ENCODE data around the gene PCDH9.

PCDH9 gene

DNA sequence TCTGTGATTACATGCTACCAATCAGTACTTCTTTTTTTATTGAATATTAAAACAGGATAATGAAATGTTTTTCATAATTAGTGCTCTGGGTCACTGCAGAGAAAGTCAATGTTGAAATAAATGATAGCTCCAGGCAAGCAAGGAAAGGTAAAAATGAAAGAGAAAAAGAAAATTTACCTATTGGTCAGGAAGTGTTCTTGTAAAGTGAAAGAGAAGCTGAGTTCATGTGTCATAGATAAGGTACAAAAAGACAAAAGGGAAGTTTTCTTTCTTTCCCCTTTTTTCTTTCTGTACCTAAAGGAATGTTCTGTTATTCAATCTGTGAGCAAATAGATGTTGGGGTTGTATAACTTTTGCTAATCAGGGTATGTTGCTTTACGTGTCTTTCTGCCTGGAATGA lies 197.0 kb downstream of the PCDH9 start:
- H2AFZ ChIP-seq (ENCODE audit: low read depth, low read length): no peak overlapping the region
- H2BK12ac ChIP-seq (ENCODE audit: low read length in 2 of 2): no peak overlapping the region
- H3K4me2 ChIP-seq (ENCODE audit: low read length, poor library complexity, severe bottlenecking): no peak overlapping the region
- H3K4ac ChIP-seq (ENCODE audit: low read depth in 1 of 2, low read length in 2 of 2): no peak overlapping the region
- no peak for DNase-seq
- H3K14ac ChIP-seq (ENCODE audit: low read length in 2 of 2): no peak overlapping the region
- H3K36me3 ChIP-seq (ENCODE audit: control insufficient read depth in 1 of 2, insufficient read depth in 2 of 2, low read depth in 1 of 2, low read length in 2 of 2): no peaks in the 10 kb centered on the region
- H3K79me1 ChIP-seq (replicated peaks; ENCODE audit: low read length, poor library complexity, severe bottlenecking): no peaks in the 10 kb centered on the region
- H4K8ac ChIP-seq (ENCODE audit: low read length): no peak overlapping the region
- H3K27me3 ChIP-seq (ENCODE audit: control insufficient read depth in 1 of 2, insufficient read depth in 1 of 2, low read length in 2 of 2): no peaks in the 10 kb centered on the region
- no peak overlapping the region for H4K91ac ChIP-seq (ENCODE audit: low read length)
- WGBS: 100% methylated on average over 1 of the region's 1 CpG
- H3K9me3 ChIP-seq (ENCODE audit: control insufficient read depth, low read length): no peaks in the 10 kb centered on the region
- no peak overlapping the region for H3K18ac ChIP-seq (ENCODE audit: low read depth in 1 of 2, low read length in 2 of 2)
- no peak overlapping the region for H2BK120ac ChIP-seq (ENCODE audit: low read depth, low read length)
- no peak overlapping the region for H2BK5ac ChIP-seq (ENCODE audit: low read depth, low read length, poor library complexity, severe bottlenecking)
- H2BK15ac ChIP-seq (ENCODE audit: low read depth, poor library complexity, severe bottlenecking): no peak overlapping the region
- H2AK5ac ChIP-seq (ENCODE audit: low read length, severe bottlenecking): no peak overlapping the region
- H3K23ac ChIP-seq (ENCODE audit: low read length in 2 of 2): no peak overlapping the region
- H3K27ac ChIP-seq (ENCODE audit: low read length, poor library complexity, severe bottlenecking): no peak overlapping the region
- no peak overlapping the region for H3K9ac ChIP-seq (ENCODE audit: low read length)
- H3K4me3 ChIP-seq (ENCODE audit: insufficient read depth in 1 of 2, low read depth in 1 of 2, low read length in 2 of 2): no peak overlapping the region
- H3K4me1 ChIP-seq (ENCODE audit: control insufficient read depth, insufficient read depth, low read depth, low read length): no peaks in the 10 kb centered on the region

DNA sequence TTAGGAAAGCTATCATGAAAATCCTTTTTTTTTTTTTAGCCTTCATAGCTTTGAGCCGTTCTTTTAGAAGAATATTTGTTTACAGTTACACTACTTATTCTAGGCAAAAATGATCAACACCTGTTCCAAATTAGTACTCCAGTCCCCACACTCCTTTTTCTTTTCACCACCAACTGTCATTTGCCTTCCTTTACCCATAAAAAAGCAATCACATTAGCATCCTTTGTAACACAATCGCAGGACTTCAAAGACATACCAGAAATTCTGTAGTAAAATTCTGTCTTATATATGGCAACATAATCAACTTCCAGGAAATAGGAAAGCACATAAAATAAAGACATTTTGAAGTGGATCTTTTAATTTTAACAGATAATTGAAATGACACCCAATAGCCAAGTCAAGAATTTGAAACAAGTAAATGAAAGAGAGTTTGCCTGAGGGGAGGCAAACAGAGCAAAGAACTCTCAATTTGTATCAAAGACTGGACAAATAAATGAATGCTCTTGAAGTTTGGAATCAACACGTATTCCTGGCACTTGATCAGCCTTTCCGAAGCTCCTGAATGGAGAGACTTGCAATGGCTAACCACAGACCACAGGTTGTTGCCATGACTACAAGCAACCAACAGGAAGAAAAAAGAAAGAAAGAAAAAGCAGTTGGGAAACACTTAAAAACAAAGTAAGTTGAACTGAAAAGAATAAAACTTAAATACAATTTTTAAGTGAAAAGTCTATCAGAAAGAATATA lies 206.8 kb downstream of the PCDH9 start:
- H3K4me3 ChIP-seq (ENCODE audit: insufficient read depth in 1 of 2, low read depth in 1 of 2, low read length in 2 of 2): no peak overlapping the region
- H3K27ac ChIP-seq (ENCODE audit: low read length, poor library complexity, severe bottlenecking): no peak overlapping the region
- DNase-seq: peak; percentile 90
- no peak overlapping the region for H4K91ac ChIP-seq (ENCODE audit: low read length)
- no peaks in the 10 kb centered on the region for H3K4me1 ChIP-seq (ENCODE audit: control insufficient read depth, insufficient read depth, low read depth, low read length)
- H3K23ac ChIP-seq (ENCODE audit: low read length in 2 of 2): no peak overlapping the region
- H3K9ac ChIP-seq (ENCODE audit: low read length): peak overlapping the region; percentile 53
- no peaks in the 10 kb centered on the region for H3K36me3 ChIP-seq (ENCODE audit: control insufficient read depth in 1 of 2, insufficient read depth in 2 of 2, low read depth in 1 of 2, low read length in 2 of 2)
- 51% methylated on average over 3 of the region's 4 CpGs for WGBS
- H3K9me3 ChIP-seq (ENCODE audit: control insufficient read depth, low read length): no peaks in the 10 kb centered on the region
- no peak overlapping the region for H2AFZ ChIP-seq (ENCODE audit: low read depth, low read length)
- no peak overlapping the region for H4K8ac ChIP-seq (ENCODE audit: low read length)
- no peak overlapping the region for H3K4ac ChIP-seq (ENCODE audit: low read depth in 1 of 2, low read length in 2 of 2)
- H2AK5ac ChIP-seq (ENCODE audit: low read length, severe bottlenecking): no peak overlapping the region
- no peaks in the 10 kb centered on the region for H3K79me1 ChIP-seq (replicated peaks; ENCODE audit: low read length, poor library complexity, severe bottlenecking)
- H2BK5ac ChIP-seq (ENCODE audit: low read depth, low read length, poor library complexity, severe bottlenecking): no peak overlapping the region
- no peak overlapping the region for H2BK120ac ChIP-seq (ENCODE audit: low read depth, low read length)
- no peak overlapping the region for H3K4me2 ChIP-seq (ENCODE audit: low read length, poor library complexity, severe bottlenecking)
- no peaks in the 10 kb centered on the region for H3K27me3 ChIP-seq (ENCODE audit: control insufficient read depth in 1 of 2, insufficient read depth in 1 of 2, low read length in 2 of 2)
- no peak overlapping the region for H2BK12ac ChIP-seq (ENCODE audit: low read length in 2 of 2)
- H3K18ac ChIP-seq (ENCODE audit: low read depth in 1 of 2, low read length in 2 of 2): no peak overlapping the region
- H2BK15ac ChIP-seq (ENCODE audit: low read depth, poor library complexity, severe bottlenecking): no peak overlapping the region
- no peak overlapping the region for H3K14ac ChIP-seq (ENCODE audit: low read length in 2 of 2)

DNA sequence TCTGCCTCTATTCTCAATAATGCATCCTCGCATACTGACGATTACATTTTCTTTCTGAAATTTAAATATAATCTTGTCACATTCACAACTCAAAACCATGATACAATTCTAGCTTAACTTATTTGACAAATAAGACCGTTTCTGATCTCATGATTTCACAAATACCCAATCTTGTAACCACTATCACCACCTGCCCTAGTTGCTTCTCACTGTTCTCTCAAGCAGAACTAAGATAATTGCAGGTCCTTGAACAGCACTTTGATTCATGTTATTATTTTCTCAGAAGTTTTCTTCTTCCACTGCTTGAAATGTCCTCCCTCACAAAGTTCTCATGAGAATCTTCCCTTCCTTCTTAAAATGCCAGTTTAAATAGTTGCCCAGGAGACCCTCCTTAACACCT lies 211.4 kb downstream of the PCDH9 start:
- Histone ChIP-seq H3K14ac (ENCODE audit: low read length in 2 of 2) (no peak overlapping the region), H4K91ac (ENCODE audit: low read length) (no peak overlapping the region), H3K4me2 (ENCODE audit: low read length, poor library complexity, severe bottlenecking) (no peak overlapping the region), H3K36me3 (ENCODE audit: control insufficient read depth in 1 of 2, insufficient read depth in 2 of 2, low read depth in 1 of 2, low read length in 2 of 2) (no peaks in the 10 kb centered on the region), H2BK5ac (ENCODE audit: low read depth, low read length, poor library complexity, severe bottlenecking) (no peak overlapping the region), H2AFZ (ENCODE audit: low read depth, low read length) (no peak overlapping the region), H3K18ac (ENCODE audit: low read depth in 1 of 2, low read length in 2 of 2) (no peak overlapping the region), H2AK5ac (ENCODE audit: low read length, severe bottlenecking) (no peak overlapping the region), H3K9me3 (ENCODE audit: control insufficient read depth, low read length) (no peaks in the 10 kb centered on the region), H3K4me3 (ENCODE audit: insufficient read depth in 1 of 2, low read depth in 1 of 2, low read length in 2 of 2) (no peak overlapping the region), H3K27me3 (ENCODE audit: control insufficient read depth in 1 of 2, insufficient read depth in 1 of 2, low read length in 2 of 2) (no peaks in the 10 kb centered on the region), H2BK12ac (ENCODE audit: low read length in 2 of 2) (no peak overlapping the region), H3K27ac (ENCODE audit: low read length, poor library complexity, severe bottlenecking) (no peak overlapping the region), H3K4me1 (ENCODE audit: control insufficient read depth, insufficient read depth, low read depth, low read length) (no peaks in the 10 kb centered on the region), H4K8ac (ENCODE audit: low read length) (no peak overlapping the region), H3K4ac (ENCODE audit: low read depth in 1 of 2, low read length in 2 of 2) (no peak overlapping the region), H3K79me1 (replicated peaks; ENCODE audit: low read length, poor library complexity, severe bottlenecking) (no peaks in the 10 kb centered on the region), H2BK15ac (ENCODE audit: low read depth, poor library complexity, severe bottlenecking) (no peak overlapping the region), H3K23ac (ENCODE audit: low read length in 2 of 2) (no peak overlapping the region), H3K9ac (ENCODE audit: low read length) (no peak overlapping the region), H2BK120ac (ENCODE audit: low read depth, low read length) (no peak overlapping the region)
- WGBS: 95% methylated on average over 3 of the region's 3 CpGs
- DNase-seq: no peak

DNA sequence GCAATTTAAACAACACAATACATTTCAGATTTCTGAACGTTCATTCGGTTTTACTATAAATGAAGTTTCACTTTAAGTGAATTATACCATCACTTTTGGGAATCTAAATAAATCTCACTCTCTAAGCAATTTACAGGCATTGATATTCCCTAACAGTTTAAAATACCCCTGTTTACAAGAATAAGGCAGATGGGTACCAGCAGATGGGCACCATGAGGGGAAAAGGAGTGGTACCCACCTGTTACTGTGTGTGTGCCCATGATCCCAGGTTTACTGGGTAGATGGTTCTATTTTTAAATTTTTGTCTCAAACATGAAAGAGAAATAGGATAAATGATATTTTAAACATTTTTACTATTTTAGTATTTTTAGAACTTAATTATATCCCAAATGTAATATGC lies 212.9 kb downstream of the PCDH9 start:
- Histone ChIP-seq H3K9me3 (ENCODE audit: control insufficient read depth, low read length) (no peaks in the 10 kb centered on the region), H3K18ac (ENCODE audit: low read depth in 1 of 2, low read length in 2 of 2) (no peak overlapping the region), H2AK5ac (ENCODE audit: low read length, severe bottlenecking) (no peak overlapping the region), H3K4me1 (ENCODE audit: control insufficient read depth, insufficient read depth, low read depth, low read length) (no peaks in the 10 kb centered on the region), H2BK12ac (ENCODE audit: low read length in 2 of 2) (no peak overlapping the region), H3K27ac (ENCODE audit: low read length, poor library complexity, severe bottlenecking) (no peak overlapping the region), H3K9ac (ENCODE audit: low read length) (no peak overlapping the region), H2BK5ac (ENCODE audit: low read depth, low read length, poor library complexity, severe bottlenecking) (no peak overlapping the region), H3K4ac (ENCODE audit: low read depth in 1 of 2, low read length in 2 of 2) (no peak overlapping the region), H2BK120ac (ENCODE audit: low read depth, low read length) (no peak overlapping the region), H3K36me3 (ENCODE audit: control insufficient read depth in 1 of 2, insufficient read depth in 2 of 2, low read depth in 1 of 2, low read length in 2 of 2) (no peaks in the 10 kb centered on the region), H4K8ac (ENCODE audit: low read length) (no peak overlapping the region), H2BK15ac (ENCODE audit: low read depth, poor library complexity, severe bottlenecking) (no peak overlapping the region), H3K4me2 (ENCODE audit: low read length, poor library complexity, severe bottlenecking) (no peak overlapping the region), H3K27me3 (ENCODE audit: control insufficient read depth in 1 of 2, insufficient read depth in 1 of 2, low read length in 2 of 2) (no peaks in the 10 kb centered on the region), H2AFZ (ENCODE audit: low read depth, low read length) (no peak overlapping the region), H3K14ac (ENCODE audit: low read length in 2 of 2) (no peak overlapping the region), H3K79me1 (replicated peaks; ENCODE audit: low read length, poor library complexity, severe bottlenecking) (no peaks in the 10 kb centered on the region), H3K4me3 (ENCODE audit: insufficient read depth in 1 of 2, low read depth in 1 of 2, low read length in 2 of 2) (no peak overlapping the region), H3K23ac (ENCODE audit: low read length in 2 of 2) (no peak overlapping the region), H4K91ac (ENCODE audit: low read length) (no peak overlapping the region)
- DNase-seq: no peak
- WGBS: 93% methylated on average over 2 of the region's 2 CpGs
